ENCODE data around the gene CACNA1S. TPM values are rescaled to one million over a fixed set of nuclear protein-coding genes. Genes with fewer than 3 reads are reported as not detected.

Gene CACNA1S
- total and polyA plus RNA-seq, 2 of the 4 experiments (the other 2 are of a cell fraction) = not detected

GRCh38 chr1:201147396-201148015, 35.3 kb upstream of the CACNA1S start:
- no peak for DNase-seq
- peaks cover 73% of the 10 kb centered on the region for H3K36me3 ChIP-seq (ENCODE audit: control insufficient read depth, insufficient read depth, low read length)
- no peak overlapping the region for H3K4me2 ChIP-seq (ENCODE audit: low read depth, low read length)
- H3K27me3 ChIP-seq (ENCODE audit: control insufficient read depth, insufficient read depth, low read length) = no peaks in the 10 kb centered on the region
- no peak overlapping the region for H2AFZ ChIP-seq (replicated peaks; ENCODE audit: low read length, poor library complexity)
- no peak overlapping the region for H2BK20ac ChIP-seq (ENCODE audit: low read depth, low read length)
- no peak overlapping the region for H3K18ac ChIP-seq (ENCODE audit: low read depth, low read length)
- ChIA-PET POLR2A (ENCODE audit: unreplicated experiment) (no interaction called here), CTCF (no interaction called here)
- no peaks in the 10 kb centered on the region for H3K4me1 ChIP-seq (ENCODE audit: control insufficient read depth, insufficient read depth, low read length)
- no peak overlapping the region for H3K14ac ChIP-seq (replicated peaks; ENCODE audit: low read depth, low read length)
- no peak overlapping the region for H2BK15ac ChIP-seq (ENCODE audit: low read depth, low read length)
- no peak overlapping the region for H2BK5ac ChIP-seq (ENCODE audit: low read depth, low read length, poor library complexity, severe bottlenecking)
- H3K9me3 ChIP-seq (ENCODE audit: control insufficient read depth, insufficient read depth, low read length) = no peaks in the 10 kb centered on the region
- H2BK120ac ChIP-seq (ENCODE audit: low read depth, low read length) = no peak overlapping the region
- H4K5ac ChIP-seq (ENCODE audit: low read depth, low read length) = no peak overlapping the region
- no peak overlapping the region for H3K27ac ChIP-seq (ENCODE audit: insufficient read depth, low read length)
- H3K79me1 ChIP-seq (ENCODE audit: low read depth in 1 of 2, low read length in 2 of 2) = peaks cover under 1 to 24% of the 10 kb centered on the region in 2 experiments; a peak in 2 of 4 replicates
- no peak overlapping the region for H3K23ac ChIP-seq (ENCODE audit: low read depth, low read length)
- no TSS peak for BruUV-seq (replicated peaks)
- H3K9me1 ChIP-seq (ENCODE audit: insufficient read depth, low read length) = no peaks in the 10 kb centered on the region
- H2AK9ac ChIP-seq (replicated peaks; ENCODE audit: low read depth, low read length, poor library complexity) = no peak overlapping the region
- H3K56ac ChIP-seq (ENCODE audit: extremely low read depth, insufficient read depth, low read length) = no peak overlapping the region
- TF ChIP-seq SMC3 (IDR thresholded peaks at IDR 0.05; ENCODE audit: low read depth, low read length) (no peak), MAZ (IDR thresholded peaks at IDR 0.05; ENCODE audit: borderline replicate concordance, low read depth, low read length) (no peak)
- TF ChIP-seq, protein P1, sequence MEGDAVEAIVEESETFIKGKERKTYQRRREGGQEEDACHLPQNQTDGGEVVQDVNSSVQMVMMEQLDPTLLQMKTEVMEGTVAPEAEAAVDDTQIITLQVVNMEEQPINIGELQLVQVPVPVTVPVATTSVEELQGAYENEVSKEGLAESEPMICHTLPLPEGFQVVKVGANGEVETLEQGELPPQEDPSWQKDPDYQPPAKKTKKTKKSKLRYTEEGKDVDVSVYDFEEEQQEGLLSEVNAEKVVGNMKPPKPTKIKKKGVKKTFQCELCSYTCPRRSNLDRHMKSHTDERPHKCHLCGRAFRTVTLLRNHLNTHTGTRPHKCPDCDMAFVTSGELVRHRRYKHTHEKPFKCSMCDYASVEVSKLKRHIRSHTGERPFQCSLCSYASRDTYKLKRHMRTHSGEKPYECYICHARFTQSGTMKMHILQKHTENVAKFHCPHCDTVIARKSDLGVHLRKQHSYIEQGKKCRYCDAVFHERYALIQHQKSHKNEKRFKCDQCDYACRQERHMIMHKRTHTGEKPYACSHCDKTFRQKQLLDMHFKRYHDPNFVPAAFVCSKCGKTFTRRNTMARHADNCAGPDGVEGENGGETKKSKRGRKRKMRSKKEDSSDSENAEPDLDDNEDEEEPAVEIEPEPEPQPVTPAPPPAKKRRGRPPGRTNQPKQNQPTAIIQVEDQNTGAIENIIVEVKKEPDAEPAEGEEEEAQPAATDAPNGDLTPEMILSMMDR (conservative IDR thresholded peaks at IDR 0.05; ENCODE audit: low read depth, low read length) = no peak
- ATAC-seq (ENCODE audit: low read depth) = no peak
- no peak overlapping the region for H4K8ac ChIP-seq (ENCODE audit: low read depth in 2 of 2, low read length in 2 of 2)
- H3K4ac ChIP-seq (ENCODE audit: low read depth, low read length) = no peak overlapping the region
- intact Hi-C loops (cut with micrococcal nuclease) = no loop called here
- no peak overlapping the region for H3K9ac ChIP-seq (ENCODE audit: low read depth, low read length)
- dilution Hi-C loops (cut with HindIII; ENCODE audit: low sequenced_read_pairs, unreplicated experiment) = no loop called here
- H3K4me3 ChIP-seq (ENCODE audit: insufficient read depth, low read depth, low read length) = no peak overlapping the region
- 96% methylated on average over 11 of the region's 13 CpGs; no CpG with 5 or more reads in 1 of the 2 experiments for WGBS, 2 experiments (ENCODE audit: extremely low coverage in 2 of 2, insufficient read length in 1 of 2)
- in situ Hi-C loops (cut with MboI; ENCODE audit: low sequenced_read_pairs) = no loop called here
- H4K20me1 ChIP-seq (ENCODE audit: insufficient read depth, low read length) = no peaks in the 10 kb centered on the region; the same call in 1 of the 2 replicates
- no peak overlapping the region for H4K91ac ChIP-seq (ENCODE audit: insufficient read depth, low read depth, low read length)
- no peak overlapping the region for H2AK5ac ChIP-seq (ENCODE audit: low read depth, low read length)

Data from IMR-90 (cell line).